Measurements from ENCODE around the gene UVRAG.
"Not testable (repeated sequence)": the region's sequence is repeated elsewhere in the genome, so short reads cannot be mapped to it uniquely, and the experiment has no call there.

Gene UVRAG

DNA sequence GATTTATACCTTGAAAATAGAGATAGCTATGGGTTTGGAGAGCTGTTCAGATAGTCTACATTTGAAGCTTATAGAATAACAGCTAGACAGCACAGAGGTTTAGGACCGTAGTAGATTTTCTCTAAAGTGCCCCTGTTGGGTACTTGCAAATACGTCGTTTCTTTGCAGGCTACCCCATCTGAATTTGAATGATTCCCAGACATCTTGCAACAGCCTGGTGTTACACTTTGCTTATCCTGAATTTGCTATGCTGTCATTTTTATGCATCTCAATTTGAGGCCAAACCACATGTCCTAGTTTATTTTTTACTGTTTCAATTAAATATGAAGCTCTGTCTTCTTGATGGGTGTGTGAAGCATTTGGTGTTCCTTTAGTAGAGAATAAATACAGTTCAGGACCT, 249.2 kb downstream of the UVRAG start:
- H3K4me3 ChIP-seq (ENCODE audit: low read depth in 1 of 2, low read length in 2 of 2), result no peak overlapping the region
- H3K27ac ChIP-seq (ENCODE audit: low read length), result no peak overlapping the region
- no peaks in the 10 kb centered on the region for H3K4me1 ChIP-seq (ENCODE audit: control insufficient read depth in 1 of 2, insufficient read depth in 2 of 2, low read length in 2 of 2)
- no peaks in the 10 kb centered on the region for H3K27me3 ChIP-seq (ENCODE audit: low read depth, low read length)
- no peaks in the 10 kb centered on the region for H3K9me3 ChIP-seq (ENCODE audit: control insufficient read depth in 1 of 2, low read length in 2 of 2)
- peaks cover 0 to 10% of the 10 kb centered on the region in 2 donors for H3K36me3 ChIP-seq (ENCODE audit: control insufficient read depth in 1 of 2, insufficient read depth in 2 of 2, low read length in 2 of 2)

DNA sequence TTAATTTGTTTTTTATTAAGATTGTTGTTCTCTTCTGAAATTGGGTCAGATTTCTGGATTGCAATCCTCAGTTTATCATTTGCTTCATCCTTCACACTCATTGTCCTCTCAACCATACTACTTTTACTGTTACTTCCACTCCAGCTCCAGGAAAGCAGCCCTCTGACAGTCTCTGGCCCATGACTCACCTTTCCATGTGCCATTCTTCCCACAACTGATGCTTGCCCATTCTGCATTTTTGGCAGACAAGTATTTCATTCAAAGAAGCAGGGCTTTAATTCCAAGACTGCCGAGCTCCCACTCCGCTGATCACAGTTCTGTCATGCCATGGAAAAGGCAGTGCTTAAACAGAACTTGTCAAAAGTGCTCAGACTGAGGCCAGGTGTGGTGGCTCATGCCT, 252.1 kb downstream of the UVRAG start:
- H3K4me3 ChIP-seq (ENCODE audit: low read depth in 1 of 2, low read length in 2 of 2), result no peak overlapping the region
- H3K36me3 ChIP-seq (ENCODE audit: control insufficient read depth in 1 of 2, insufficient read depth in 2 of 2, low read length in 2 of 2), result peaks cover 0 to 10% of the 10 kb centered on the region in 2 donors
- H3K27me3 ChIP-seq (ENCODE audit: low read depth, low read length), result no peaks in the 10 kb centered on the region
- H3K27ac ChIP-seq (ENCODE audit: low read length), result no peak overlapping the region
- H3K4me1 ChIP-seq (ENCODE audit: control insufficient read depth in 1 of 2, insufficient read depth in 2 of 2, low read length in 2 of 2), result no peaks in the 10 kb centered on the region
- no peaks in the 10 kb centered on the region for H3K9me3 ChIP-seq (ENCODE audit: control insufficient read depth in 1 of 2, low read length in 2 of 2)

DNA sequence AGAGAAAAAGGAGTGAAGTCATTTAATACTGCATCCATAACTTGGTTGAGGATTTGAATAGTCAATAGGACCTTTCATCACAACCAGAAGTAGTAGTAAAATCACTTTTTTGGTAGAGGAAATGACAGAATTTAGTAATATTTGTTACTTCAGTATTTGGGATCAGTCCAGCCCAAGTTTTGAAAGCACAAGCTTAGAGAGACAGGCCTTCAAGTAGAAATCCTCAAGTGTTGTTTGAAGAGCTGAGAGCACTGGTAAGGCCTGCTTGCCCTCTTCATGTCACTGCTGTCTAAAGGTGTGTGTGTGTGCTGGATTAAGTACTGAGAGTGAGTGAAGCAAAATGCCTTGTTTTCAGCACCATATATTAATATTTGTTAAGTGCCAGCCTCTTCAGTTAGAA, 254.0 kb downstream of the UVRAG start:
- Histone ChIP-seq H3K36me3 (ENCODE audit: control insufficient read depth in 1 of 2, insufficient read depth in 2 of 2, low read length in 2 of 2) (peaks cover 0 to 10% of the 10 kb centered on the region in 2 donors), H3K27me3 (ENCODE audit: low read depth, low read length) (no peaks in the 10 kb centered on the region), H3K9me3 (ENCODE audit: control insufficient read depth in 1 of 2, low read length in 2 of 2) (no peaks in the 10 kb centered on the region), H3K4me1 (ENCODE audit: control insufficient read depth in 1 of 2, insufficient read depth in 2 of 2, low read length in 2 of 2) (no peaks in the 10 kb centered on the region), H3K27ac (ENCODE audit: low read length) (no peak overlapping the region), H3K4me3 (ENCODE audit: low read depth in 1 of 2, low read length in 2 of 2) (no peak overlapping the region)

DNA sequence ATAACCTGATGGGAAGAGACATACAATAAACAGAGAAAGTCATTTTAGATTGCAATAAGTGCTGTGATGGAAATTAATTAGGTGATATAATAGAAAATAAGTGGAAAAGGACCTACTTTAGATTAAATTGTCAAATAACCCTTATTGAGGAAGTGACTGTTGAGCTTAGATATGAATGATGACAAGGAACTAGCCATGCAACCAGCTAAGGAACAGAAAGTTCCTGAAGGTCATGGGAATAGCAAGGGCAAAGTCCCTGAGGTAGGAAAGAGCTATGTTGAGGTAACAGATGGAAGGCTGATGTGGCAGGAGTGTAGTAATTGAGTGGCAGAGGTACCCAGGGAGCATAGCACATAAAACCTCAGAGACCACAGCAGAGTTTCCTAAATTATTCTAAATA, 256.1 kb downstream of the UVRAG start:
- Histone ChIP-seq H3K36me3 (ENCODE audit: control insufficient read depth in 1 of 2, insufficient read depth in 2 of 2, low read length in 2 of 2) (peaks cover 0 to 6% of the 10 kb centered on the region in 2 donors), H3K9me3 (ENCODE audit: control insufficient read depth in 1 of 2, low read length in 2 of 2) (no peaks in the 10 kb centered on the region), H3K27me3 (ENCODE audit: low read depth, low read length) (no peaks in the 10 kb centered on the region), H3K4me3 (ENCODE audit: low read depth in 1 of 2, low read length in 2 of 2) (no peak overlapping the region), H3K27ac (ENCODE audit: low read length) (no peak overlapping the region), H3K4me1 (ENCODE audit: control insufficient read depth in 1 of 2, insufficient read depth in 2 of 2, low read length in 2 of 2) (peaks cover 0 to 3% of the 10 kb centered on the region in 2 donors)

DNA sequence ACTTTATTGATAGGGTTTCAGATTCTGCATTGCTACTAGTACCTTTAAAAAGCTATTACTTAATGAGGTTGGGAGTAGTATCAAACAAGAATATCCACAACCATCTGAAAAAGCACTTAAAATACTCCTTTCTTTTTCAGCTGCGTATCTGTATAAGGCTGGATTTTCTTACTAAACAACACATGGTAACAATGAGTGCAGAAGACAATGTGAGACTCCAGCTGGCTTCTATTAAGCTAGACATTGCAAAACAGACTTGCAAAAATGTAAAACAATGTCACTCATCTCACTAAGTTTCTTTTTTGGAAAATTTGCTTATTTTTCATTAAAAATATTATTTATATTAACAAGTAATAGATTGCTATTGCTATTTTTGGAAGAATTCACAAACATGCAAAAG, 258.7 kb downstream of the UVRAG start:
- Histone ChIP-seq H3K36me3 (ENCODE audit: control insufficient read depth in 1 of 2, insufficient read depth in 2 of 2, low read length in 2 of 2) (no peaks in the 10 kb centered on the region), H3K4me3 (ENCODE audit: low read depth in 1 of 2, low read length in 2 of 2) (no peak overlapping the region), H3K4me1 (ENCODE audit: control insufficient read depth in 1 of 2, insufficient read depth in 2 of 2, low read length in 2 of 2) (peaks cover 0 to 11% of the 10 kb centered on the region in 2 donors), H3K9me3 (ENCODE audit: control insufficient read depth in 1 of 2, low read length in 2 of 2) (no peaks in the 10 kb centered on the region), H3K27ac (ENCODE audit: low read length) (no peak overlapping the region), H3K27me3 (ENCODE audit: low read depth, low read length) (no peaks in the 10 kb centered on the region)

DNA sequence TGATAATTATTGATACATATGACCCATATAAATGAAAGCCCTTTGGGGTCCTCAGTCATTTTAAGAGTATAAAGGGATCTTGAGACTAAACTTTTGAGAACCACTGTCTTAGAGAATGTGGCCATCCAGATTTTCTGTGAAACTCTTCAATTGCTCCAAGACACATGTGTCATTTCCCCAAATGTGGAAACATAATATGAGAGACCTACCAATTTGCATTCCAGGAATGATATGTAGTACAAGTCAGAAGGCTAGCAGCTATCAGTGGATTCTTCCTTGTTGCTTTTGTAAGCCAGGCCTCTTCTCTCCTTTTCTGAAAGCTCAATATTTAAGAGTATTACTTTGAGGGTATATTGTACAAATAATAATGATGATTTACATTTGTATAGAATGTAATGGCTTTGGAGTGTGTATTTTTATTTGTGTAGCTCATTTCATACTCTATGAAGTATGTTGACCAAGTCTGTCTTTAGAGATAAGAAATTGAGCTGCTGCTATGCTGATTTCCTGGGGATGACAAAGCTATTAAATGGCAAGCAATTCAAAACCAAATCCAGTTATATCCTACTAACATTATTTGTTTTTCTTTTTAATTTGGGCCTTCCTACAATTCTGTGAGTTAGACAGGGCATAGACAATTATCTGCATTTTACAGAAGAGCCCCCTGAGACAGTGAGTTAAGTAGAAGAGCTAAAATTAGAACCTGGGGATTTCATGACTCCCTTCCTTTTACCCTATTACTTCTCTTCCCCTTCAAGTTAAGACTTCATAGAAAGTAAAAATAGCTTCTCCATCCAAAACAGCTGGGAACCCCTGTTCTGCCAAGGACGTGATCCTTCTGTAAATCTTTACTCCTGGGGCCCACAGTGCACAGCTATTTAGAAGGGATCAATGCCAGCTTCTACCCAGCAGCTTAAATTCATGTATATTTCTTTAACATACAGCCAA, 259.4 kb downstream of the UVRAG start:
- Histone ChIP-seq H3K27ac (ENCODE audit: low read length) (peak overlapping the region; percentile 6), H3K9me3 (ENCODE audit: control insufficient read depth in 1 of 2, low read length in 2 of 2) (no peaks in the 10 kb centered on the region), H3K27me3 (ENCODE audit: low read depth, low read length) (no peaks in the 10 kb centered on the region), H3K36me3 (ENCODE audit: control insufficient read depth in 1 of 2, insufficient read depth in 2 of 2, low read length in 2 of 2) (no peaks in the 10 kb centered on the region), H3K4me3 (ENCODE audit: low read depth in 1 of 2, low read length in 2 of 2) (no peak overlapping the region), H3K4me1 (ENCODE audit: control insufficient read depth in 1 of 2, insufficient read depth in 2 of 2, low read length in 2 of 2) (peaks cover 0 to 11% of the 10 kb centered on the region in 2 donors)

DNA sequence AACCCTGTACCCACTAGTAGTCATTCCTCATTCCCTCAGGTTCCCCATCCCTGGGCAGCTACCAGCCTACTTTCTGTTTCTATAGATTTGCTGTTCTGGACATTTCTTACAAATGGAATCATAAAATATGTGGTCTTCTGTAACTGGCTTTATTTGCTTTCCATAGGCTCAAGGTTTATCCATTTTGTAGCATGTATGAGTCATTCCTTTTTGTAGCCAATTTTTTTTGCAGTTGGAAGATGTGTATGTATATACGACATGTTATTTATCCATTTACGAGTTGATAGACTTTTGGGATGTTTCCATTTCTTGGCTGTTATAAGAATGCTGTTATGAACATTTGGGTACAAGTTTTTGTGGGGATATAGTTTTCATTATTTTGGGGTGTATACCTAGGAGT, 260.7 kb downstream of the UVRAG start:
- no peaks in the 10 kb centered on the region for H3K36me3 ChIP-seq (ENCODE audit: control insufficient read depth in 1 of 2, insufficient read depth in 2 of 2, low read length in 2 of 2)
- no peaks in the 10 kb centered on the region for H3K27me3 ChIP-seq (ENCODE audit: low read depth, low read length)
- peaks cover 0 to 11% of the 10 kb centered on the region in 2 donors for H3K4me1 ChIP-seq (ENCODE audit: control insufficient read depth in 1 of 2, insufficient read depth in 2 of 2, low read length in 2 of 2)
- H3K4me3 ChIP-seq (ENCODE audit: low read depth in 1 of 2, low read length in 2 of 2), result no peak overlapping the region
- H3K9me3 ChIP-seq (ENCODE audit: control insufficient read depth in 1 of 2, low read length in 2 of 2), result no peaks in the 10 kb centered on the region
- no peak overlapping the region for H3K27ac ChIP-seq (ENCODE audit: low read length)

DNA sequence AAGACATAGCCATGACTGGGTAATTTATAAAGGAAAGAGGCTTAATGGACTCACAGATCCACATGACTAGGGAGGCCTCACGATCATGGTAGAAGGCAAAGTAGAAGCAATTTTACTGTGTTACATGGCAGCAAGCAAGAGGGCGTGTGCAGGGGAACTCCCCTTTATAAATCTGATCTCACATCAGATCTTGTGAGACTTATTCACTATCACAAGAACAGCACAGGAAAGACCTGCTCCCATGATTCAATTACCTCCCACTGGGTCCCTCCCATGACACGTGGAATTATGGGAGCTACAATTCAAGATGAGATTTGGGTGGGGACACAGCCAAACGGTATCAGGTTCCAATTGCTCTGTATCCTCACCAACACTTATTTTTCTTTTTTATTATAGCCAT, 261.2 kb downstream of the UVRAG start:
- not testable (repeated sequence) for H3K9me3 ChIP-seq (ENCODE audit: control insufficient read depth in 1 of 2, low read length in 2 of 2); H3K27me3 ChIP-seq (ENCODE audit: low read depth, low read length); H3K36me3 ChIP-seq (ENCODE audit: control insufficient read depth in 1 of 2, insufficient read depth in 2 of 2, low read length in 2 of 2); H3K4me3 ChIP-seq (ENCODE audit: low read depth in 1 of 2, low read length in 2 of 2); H3K27ac ChIP-seq (ENCODE audit: low read length)
- H3K4me1 ChIP-seq (ENCODE audit: control insufficient read depth in 1 of 2, insufficient read depth in 2 of 2, low read length in 2 of 2), result peaks cover 0 to 11% of the 10 kb centered on the region in 2 donors

DNA sequence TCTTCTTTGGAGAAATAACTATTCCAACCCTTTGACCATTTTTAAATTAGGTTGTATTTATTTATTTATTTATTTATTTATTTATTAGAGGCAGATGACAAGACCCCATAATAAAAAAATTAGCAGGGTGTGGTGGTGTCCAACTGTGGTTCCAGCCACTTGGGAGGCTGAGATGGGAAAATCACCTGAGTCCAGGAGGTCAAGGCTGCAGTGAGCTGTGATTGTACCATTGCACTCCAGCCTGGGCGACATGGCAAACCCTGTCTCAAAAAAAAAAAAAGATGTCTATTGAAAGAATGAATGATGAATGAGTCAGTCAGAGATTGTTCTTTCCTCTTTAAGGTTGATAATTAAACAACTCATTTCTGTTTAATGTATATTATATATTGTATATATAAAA, 261.7 kb downstream of the UVRAG start:
- Histone ChIP-seq H3K4me3 (ENCODE audit: low read depth in 1 of 2, low read length in 2 of 2) (no peak overlapping the region), H3K9me3 (ENCODE audit: control insufficient read depth in 1 of 2, low read length in 2 of 2) (no peaks in the 10 kb centered on the region), H3K4me1 (ENCODE audit: control insufficient read depth in 1 of 2, insufficient read depth in 2 of 2, low read length in 2 of 2) (peaks cover 0 to 11% of the 10 kb centered on the region in 2 donors), H3K36me3 (ENCODE audit: control insufficient read depth in 1 of 2, insufficient read depth in 2 of 2, low read length in 2 of 2) (no peaks in the 10 kb centered on the region), H3K27ac (ENCODE audit: low read length) (no peak overlapping the region), H3K27me3 (ENCODE audit: low read depth, low read length) (no peaks in the 10 kb centered on the region)

DNA sequence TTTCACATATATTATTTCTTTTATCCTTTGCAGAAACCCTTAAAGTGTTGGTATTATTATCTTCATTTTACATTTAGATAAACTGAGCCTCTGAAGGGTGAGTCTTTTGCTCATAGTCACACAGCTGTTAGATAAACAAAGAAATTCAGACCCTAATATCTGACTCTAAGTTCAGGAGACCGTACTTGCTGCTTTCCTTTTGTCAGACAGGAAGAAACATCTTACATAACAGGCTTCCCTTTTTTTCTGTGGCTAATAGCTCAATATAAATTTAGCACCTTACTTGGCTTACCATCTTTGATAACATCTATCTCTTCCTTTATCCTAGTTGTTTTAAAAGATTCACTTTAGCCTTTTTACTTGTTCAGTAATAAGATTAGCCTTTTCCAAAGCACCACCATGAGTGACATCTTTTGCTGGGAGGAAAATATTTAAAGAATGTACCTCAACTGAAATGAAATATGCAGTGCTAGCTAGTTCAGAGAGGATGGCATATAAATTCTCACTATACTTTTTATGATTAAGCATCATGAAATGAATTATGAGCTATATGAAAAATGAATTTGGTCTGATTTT, 262.7 kb downstream of the UVRAG start:
- Histone ChIP-seq H3K27ac (ENCODE audit: low read length) (no peak overlapping the region), H3K27me3 (ENCODE audit: low read depth, low read length) (no peaks in the 10 kb centered on the region), H3K4me3 (ENCODE audit: low read depth in 1 of 2, low read length in 2 of 2) (no peak overlapping the region), H3K36me3 (ENCODE audit: control insufficient read depth in 1 of 2, insufficient read depth in 2 of 2, low read length in 2 of 2) (no peaks in the 10 kb centered on the region), H3K9me3 (ENCODE audit: control insufficient read depth in 1 of 2, low read length in 2 of 2) (no peaks in the 10 kb centered on the region), H3K4me1 (ENCODE audit: control insufficient read depth in 1 of 2, insufficient read depth in 2 of 2, low read length in 2 of 2) (peaks cover 0 to 11% of the 10 kb centered on the region in 2 donors)

DNA sequence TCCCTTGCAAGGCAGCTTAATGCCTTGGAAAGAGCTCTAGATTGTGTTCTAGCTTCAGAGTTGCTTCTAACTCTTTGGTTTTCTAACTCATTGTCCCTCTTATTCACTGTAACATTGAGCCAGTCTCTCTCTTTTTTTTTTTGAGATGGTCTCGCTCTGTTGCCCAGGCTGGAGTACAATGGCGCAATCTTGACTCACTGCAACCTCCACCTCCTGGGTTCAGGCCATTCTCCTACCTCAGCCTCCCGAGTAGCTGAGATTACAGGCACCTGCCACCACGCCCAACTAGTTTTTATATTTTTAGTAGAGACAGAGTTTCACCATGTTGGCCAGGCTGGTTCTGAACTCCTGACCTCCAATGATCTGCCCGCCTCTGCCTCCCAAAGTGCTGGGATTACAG, 266.1 kb downstream of the UVRAG start:
- H3K27me3 ChIP-seq (ENCODE audit: low read depth, low read length); H3K4me3 ChIP-seq (ENCODE audit: low read depth in 1 of 2, low read length in 2 of 2); H3K27ac ChIP-seq (ENCODE audit: low read length); H3K36me3 ChIP-seq (ENCODE audit: control insufficient read depth in 1 of 2, insufficient read depth in 2 of 2, low read length in 2 of 2); H3K9me3 ChIP-seq (ENCODE audit: control insufficient read depth in 1 of 2, low read length in 2 of 2): not testable (repeated sequence)
- peaks cover 0 to 11% of the 10 kb centered on the region in 2 donors for H3K4me1 ChIP-seq (ENCODE audit: control insufficient read depth in 1 of 2, insufficient read depth in 2 of 2, low read length in 2 of 2)

All from muscle layer of duodenum (tissue), 2 donors.